OCI-LY1 (cell line): Measurements from ENCODE around the gene SOX5.

Experiments used
- CTCF ChIP-seq: fragments of 200-600 bp; sonication (generic), shearing (Covaris generic); IDR thresholded peaks from 2 replicates; pipeline ENCODE4 v1.5.1; 2017; ENCODE audit warnings: mild to moderate bottlenecking, antibody characterized with exemption, low read length, moderate library complexity, mixed read lengths
- EZH2 ChIP-seq: fragments of 200-600 bp; sonication (generic), shearing (Covaris generic); IDR thresholded peaks from 2 replicates; pipeline ENCODE4 v1.8.0; 2017; ENCODE audit warnings: borderline replicate concordance, mixed run types, mild to moderate bottlenecking, antibody characterized with exemption, low read length, moderate library complexity, mixed read lengths

DNA sequence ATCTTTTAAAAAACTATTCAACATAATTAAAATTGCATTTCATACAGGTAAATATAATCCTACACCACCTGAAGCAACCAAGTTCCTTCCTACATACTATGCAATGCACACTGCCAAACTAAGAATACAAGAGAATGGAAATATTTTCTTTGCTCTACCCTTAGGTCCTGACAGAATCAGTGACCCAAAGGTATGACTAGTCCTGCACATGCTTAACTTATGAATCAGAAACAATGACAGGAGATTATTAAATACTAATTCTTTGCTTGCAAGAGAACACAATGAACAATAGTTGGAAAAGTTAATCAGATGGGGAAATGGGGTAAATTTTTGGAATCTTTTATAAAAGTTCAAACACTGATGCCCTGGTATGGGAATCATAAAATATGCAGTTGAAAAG is 220.1 kb downstream of the SOX5 start:
- TF ChIP-seq EZH2 = no peak
- no peak for TF ChIP-seq CTCF
